ENCODE results near the gene AURKA.

GRCh38 chr20:56427797-56428196 lies 35.8 kb upstream of the AURKA start:
- TF ChIP-seq CTCF (IDR thresholded peaks at IDR 0.05; ENCODE audit: insufficient read depth, low read length, poor library complexity, severe bottlenecking), result no peak
- TF ChIP-seq EZH2phosphoT487 (conservative IDR thresholded peaks at IDR 0.05; ENCODE audit: low read length), result no peak

All from SU-DHL-6 (cell line).